NCI-H2171 (cell line): ENCODE measurements around the gene HS3ST6.
A peak's percentile ranks its signal among the peaks of the same experiment; 100 is the strongest.
"Not testable (repeated sequence)": the region's sequence is repeated elsewhere in the genome, so short reads cannot be mapped to it uniquely, and the experiment has no call there.

Source experiments
- DNase-seq: peaks from one replicate; lab custom pipeline; 2025; lab: John Stamatoyannopoulos, UW

HS3ST6 gene

GRCh38 chr16:1946495-1947368 lies 28.5 kb upstream of the HS3ST6 start:
- no peak for DNase-seq

DNA sequence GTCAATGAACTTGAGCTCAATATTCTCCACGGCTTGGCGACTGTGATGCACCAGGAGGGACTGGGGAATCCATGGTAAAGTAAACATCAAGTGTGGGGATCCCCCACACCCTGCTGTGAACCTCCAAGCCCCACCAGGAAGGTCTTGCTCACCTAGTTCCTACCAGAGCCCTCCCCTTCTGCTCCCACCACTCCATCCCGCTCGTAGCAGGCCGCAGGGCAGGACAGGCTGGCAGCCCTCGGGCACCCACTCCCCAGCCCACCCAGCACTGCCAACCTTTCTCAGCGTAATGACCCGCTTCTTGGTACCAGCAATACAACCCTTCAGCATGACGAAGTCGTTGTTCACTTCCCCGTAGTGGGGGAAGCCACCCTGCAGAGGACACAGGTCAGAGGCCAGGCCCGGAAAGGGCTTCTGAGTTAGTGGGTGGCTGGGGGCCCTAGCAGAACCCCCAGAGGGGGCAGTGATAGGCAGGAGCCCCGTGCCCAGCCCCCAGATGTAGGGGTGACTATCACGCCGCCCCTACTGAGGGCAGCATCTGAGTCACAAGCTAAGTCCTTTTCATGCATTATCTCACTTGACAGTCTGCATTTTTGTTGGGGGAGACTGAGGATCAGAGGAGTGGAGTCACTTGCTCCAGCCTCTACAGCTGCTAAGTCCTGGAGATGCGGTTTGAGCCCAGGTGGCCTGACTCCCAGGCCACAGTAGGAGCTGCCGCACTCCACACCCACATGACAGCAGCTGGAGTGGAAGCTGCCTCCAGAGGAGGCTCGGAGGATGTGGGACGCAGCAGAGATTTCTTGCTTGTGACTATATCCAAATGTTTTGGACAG lies 27.6 kb upstream of the HS3ST6 start:
- DNase-seq, result no peak

DNA sequence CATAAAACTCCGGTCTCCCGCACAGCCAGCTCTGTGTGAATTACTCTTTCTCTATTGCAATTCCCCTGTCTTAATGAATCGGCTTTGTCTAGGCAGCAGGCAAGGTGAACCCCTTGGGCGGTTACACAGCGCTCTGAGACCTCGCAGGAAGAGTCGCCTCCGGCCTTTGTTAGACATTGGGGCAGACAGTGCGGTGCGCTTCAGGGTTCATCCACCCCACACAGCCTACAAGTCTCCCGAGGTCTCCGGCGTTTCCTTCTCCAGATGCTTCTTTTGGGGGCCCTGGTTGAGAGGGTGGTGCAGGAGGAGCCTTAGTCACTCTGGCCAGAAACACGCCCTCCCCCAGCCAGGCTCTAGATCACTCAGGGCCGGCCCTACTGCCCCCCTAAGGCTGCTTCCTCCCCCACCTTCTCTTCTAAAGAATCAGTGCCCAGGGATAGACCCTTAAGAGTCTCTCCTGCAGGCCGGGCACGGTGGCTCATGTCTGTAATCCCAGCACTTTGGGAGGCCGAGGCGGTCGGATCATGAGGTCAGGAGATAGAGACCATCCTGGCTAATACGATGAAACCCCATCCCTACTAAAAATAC lies 26.5 kb upstream of the HS3ST6 start:
- no peak for DNase-seq

DNA sequence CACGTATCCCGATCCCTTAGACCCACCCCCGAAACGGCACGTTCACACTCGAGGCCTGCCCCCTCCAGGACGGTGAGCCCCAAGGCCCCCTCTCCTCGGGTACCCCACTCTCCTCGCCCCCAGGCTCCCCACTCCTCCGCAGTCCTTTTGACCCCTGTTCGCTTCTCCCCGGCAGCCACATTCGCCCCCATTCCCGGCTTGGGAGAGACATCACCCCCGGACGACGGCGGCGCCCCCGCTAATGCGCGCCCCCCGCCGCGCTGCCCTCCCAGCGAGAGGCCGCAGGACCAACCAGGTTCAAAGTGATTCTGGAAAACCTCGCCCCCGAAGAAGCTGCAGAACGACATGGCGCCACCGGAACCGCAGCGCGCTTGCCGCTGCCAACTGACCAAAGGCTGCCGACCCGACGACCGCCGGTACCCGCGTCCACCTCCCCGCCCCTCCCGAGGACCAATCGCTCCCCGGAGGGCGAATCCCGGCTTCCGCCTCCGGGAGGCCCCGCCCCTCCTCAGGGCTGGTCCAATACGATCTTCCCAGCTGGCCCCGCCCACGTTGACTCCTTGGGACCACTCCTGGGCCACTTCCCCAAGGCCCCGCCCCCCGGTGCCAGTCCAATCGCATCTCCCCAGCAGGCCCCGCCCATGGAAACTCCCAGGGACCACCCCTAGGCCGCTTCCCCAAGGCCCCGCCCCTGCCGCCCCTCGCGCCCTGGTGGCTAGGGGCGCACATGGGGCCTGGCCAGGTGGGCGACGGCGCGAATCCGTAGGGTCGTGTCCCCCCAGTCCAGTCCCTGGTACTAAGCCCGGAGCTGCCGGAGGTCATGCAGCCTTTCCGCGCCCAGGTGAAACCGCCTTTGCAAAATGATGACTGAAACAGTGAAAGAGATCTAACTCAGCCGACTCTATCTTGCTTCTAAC lies 24.9 kb upstream of the HS3ST6 start, which contains the start of gene MSRB1:
MSRB1 (minus strand) TSS at position 390 of the 917 bp plus-strand sequence; CDS start at position 347, 43 bp downstream.
- DNase-seq, result peak; percentile 100

- no peak for DNase-seq
Measured at GRCh38 chr16:1942047-1942809, 24.0 kb upstream of the HS3ST6 start.

DNA sequence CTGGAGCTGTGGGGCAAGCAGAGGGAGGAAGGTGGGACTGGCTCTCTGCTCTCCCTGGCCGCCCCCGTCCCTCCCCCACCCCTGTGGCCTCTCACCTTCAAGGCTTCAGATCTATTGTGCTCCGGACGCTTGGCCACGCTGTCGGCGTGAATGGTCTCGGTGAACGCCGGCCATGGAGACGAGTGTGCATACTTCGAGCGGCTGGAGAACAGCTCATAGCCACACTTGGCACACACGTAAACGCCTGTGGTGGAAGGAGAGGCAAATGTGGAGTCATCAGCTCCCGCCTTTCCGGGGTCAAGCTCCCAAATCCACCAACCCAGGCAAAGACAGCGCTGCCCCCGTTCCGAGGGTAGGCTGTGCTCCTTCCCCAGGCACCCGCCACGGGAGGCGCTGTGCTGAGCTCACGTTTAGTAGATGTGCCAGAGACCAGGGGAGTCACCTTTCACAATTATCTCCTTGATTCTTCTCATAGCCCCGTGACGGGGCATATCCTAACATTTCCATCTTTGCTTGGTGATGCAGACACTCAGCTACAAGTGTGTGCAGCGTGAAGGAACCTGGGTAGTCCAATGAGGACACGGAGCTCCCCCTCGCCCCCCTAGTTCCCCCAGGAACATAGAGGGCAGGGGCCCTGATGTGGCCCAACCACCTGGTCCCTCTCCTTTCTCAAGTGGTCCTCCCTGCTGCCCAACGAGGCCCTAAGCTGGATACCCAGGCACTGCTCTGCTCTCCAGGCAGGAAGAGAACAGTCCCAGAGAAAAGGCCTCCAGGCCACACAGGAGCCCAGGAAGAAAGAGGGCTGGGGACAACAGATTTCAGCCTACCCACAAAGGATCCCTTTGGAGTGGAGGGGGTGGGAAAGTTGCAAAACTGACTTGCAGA lies 23.2 kb upstream of the HS3ST6 start:
- DNase-seq, result no peak

- DNase-seq, result no peak
Measured at GRCh38 chr16:1940273-1941161, 22.3 kb upstream of the HS3ST6 start.

DNA sequence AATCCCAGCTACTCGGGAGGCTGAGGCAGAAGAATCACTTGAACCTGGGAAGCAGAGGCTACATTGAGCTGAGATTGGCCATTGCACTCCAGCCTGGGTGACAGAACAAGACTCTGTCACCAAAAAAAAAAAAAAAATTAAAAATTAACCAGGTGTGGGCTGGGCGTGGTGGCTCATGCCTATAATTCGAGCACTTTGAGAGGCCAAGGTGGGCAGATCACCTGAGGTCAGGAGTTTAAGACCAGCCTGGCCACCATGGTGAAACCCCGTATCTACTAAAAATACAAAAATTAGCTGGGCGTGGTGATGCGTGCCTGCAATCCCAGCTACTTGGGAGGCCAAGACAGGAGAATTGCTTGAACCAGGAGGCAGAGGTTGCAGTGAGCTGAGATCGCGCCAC lies 21.6 kb upstream of the HS3ST6 start:
- not testable (repeated sequence) for DNase-seq

DNA sequence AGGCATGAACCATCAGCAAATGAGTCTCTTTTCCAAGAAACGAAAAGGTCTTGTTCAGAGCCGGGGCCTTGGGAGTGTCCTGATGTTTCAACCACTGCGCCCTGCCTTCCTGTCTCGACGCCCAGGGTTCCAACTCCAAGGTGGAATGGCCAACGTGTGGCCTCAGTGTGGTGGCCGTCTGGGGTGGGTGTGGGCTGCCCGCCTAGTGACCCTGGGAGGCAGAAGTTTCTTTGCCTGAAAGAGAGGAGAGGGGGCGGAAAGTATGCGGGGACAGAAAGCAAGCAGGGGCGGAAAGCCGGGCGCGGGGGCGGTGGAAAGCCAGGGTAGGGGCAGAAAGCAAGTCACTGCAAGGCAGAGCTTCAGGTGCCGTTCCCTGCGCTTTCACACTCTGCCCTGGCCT lies 20.7 kb upstream of the HS3ST6 start:
- no peak for DNase-seq

- no peak for DNase-seq
Measured at GRCh38 chr16:1938316-1938715, 20.1 kb upstream of the HS3ST6 start.

- no peak for DNase-seq
Measured at GRCh38 chr16:1936945-1937479, 18.8 kb upstream of the HS3ST6 start.

DNA sequence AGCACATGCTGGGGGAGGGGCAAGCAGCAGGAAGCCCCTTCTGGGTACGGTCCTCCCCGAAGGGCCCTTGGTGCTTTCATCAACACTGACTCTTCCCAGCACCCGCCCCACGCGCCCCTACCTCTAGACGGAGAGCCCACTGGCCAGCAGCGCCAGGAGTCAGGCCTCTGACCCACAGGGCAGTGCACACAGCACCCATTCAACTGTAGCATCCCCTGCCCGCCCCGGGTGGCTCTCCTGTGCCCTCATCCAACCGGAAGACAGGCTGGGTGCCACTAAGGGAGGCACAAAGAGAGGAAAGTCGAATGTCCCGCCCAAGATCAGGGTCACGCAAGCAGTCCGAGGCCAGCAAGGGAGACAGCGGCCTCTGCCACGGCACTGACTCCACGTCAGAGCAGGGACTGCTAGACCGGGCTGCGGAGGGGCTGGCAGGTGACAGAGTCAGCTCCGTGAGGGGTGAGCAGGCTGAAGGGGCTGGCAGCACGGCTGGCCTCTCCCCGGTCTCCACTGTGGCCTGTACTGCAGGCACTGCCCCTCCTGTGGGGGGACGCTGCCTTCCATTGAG lies 15.0 kb upstream of the HS3ST6 start:
- no peak for DNase-seq

DNA sequence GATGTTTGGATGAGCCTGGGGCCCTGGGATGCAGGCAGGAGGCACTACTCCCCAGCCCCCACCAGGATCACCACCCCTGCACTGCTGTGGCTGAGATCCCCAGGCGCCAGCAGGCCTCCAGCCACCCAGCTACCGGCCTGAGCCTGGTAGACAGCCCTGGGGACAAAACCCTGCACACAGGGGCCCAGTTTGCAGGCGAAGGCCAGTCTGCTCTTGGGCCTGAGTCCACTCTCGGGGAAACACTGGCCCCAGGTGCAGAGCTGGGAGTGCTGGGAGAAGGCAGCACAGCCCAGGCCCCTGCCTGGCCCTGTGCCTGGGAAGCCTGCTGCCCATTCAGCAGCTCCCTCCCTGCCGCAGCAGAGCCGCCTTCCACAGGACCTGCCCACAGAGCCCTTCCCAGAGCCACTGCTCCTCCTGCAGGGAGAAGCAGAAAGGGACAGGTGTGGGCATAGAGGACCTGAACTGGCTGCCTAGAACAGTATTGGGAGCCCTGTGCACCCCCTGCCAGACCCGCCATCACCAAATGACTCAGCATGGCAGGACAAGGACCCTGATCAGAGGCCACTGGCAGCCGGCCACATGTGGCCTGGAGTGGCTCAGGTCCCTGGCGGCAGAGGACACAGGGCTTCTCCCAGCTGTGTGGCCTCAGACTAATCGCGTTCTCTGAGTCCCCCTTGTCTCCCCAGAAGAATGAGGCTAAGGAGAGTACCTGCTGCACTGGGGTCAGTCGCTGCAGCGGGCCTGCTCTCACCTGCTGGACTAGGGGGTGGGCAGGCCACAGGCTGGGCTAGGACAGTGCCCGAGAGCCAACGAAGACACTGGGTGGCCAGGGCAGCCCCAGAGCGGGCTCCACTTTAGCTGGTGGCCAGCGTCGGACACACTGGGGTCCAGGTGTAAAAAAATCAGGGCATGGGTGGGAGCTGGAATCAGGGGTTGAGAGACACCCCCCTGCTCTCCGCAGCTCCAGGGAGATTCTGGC lies 14.1 kb upstream of the HS3ST6 start:
- peak; percentile 23 for DNase-seq

DNA sequence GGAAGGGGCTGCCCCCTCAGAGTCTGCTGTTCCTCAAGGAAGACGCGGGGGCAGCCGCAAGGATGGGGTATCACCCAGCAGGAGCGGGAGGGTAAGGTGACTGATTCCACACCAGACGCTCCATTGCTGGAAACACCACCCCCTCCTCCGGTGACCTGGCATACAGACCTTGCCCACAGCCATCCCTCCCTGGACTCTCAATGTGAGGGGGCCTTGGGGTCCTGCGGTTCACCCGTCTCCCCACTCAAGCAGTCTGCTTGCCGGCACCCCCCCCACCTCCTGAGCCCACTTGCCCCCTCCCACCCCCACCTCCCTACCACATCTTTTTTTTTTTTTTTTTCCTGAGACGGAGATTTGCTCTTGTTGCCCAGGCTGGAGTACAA lies 12.1 kb upstream of the HS3ST6 start:
- DNase-seq, result no peak

DNA sequence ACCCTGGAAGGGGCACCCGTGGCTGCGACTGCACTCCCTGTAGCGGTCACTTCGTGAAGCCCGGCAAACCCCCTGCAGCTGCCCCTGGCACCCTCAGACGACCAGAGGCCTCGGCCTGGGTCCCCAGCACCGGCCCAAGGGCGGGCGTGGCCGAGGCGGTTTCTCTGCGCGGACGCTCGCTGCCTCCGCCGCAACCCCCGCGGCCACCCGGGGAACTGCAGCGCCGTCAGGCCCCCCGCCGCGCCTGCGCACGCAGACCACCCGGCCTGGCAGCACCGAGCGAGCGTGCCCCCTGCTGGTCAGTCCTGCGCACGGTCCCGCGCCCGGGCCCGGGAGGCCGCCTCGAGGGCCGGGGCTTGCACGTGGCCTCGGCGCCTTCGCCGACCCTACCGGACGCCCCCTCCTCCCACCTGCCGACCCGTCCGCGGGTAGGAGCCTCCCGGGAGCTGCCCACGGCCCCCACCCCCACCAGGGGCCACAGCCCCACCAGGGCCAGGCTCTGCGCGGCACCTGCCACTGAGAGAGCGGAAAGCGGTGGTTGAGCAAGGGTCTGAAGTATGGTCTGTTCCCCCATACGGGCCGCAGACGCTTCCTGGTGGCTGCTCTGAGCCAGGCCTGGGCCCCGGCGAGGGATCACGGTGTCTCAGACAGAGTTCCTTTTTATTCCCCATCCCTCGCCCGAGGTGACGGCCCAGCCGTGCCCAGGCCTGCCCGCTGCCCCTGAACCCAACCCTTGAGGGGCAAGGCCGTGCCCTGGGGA lies 11.5 kb upstream of the HS3ST6 start:
- peak; percentile 77 for DNase-seq

GRCh38 chr16:1929105-1929504 lies 10.9 kb upstream of the HS3ST6 start:
- DNase-seq, result peak; percentile 45
